HFFc6 (cell line): ENCODE results near the gene SF3B3. TPM values are rescaled to one million over a fixed set of nuclear protein-coding genes. Genes with fewer than 3 reads are reported as not detected.

ENCODE experiments used
- DNase-seq: peaks from one replicate; pipeline ENCODE4 v3.0.0-alpha.2; 2018
- H3K27ac Mint-ChIP-seq: 2 replicates; pipeline ENCODE4 v1.8.0; 2020; ENCODE audit warnings: mild to moderate bottlenecking, mixed read lengths
- H3K27me3 Mint-ChIP-seq: 2 replicates; pipeline ENCODE4 v1.8.0; 2021; ENCODE audit warnings: mild to moderate bottlenecking, moderate library complexity, mixed read lengths; ENCODE audit not compliant: insufficient read depth
- H3K36me3 Mint-ChIP-seq: 2 replicates; pipeline ENCODE4 v1.8.0; 2021; ENCODE audit warnings: low read depth, mixed read lengths
- H3K4me1 Mint-ChIP-seq: 2 replicates; pipeline ENCODE4 v1.8.0; 2020; ENCODE audit warnings: low read depth, mixed read lengths
- H3K4me3 Mint-ChIP-seq: 2 replicates; pipeline ENCODE4 v1.8.0; 2020; ENCODE audit warnings: mild to moderate bottlenecking, moderate library complexity, mixed read lengths
- H3K9me3 Mint-ChIP-seq: 2 replicates; pipeline ENCODE4 v1.8.0; 2020; ENCODE audit warnings: mild to moderate bottlenecking, mixed read lengths
- CTCF ChIP-seq: fragments of 200-600 bp; sonication (generic); IDR thresholded peaks from 2 replicates; pipeline ENCODE4 v1.5.0; 2021; ENCODE audit warnings: antibody characterized with exemption, mild to moderate bottlenecking
- total RNA-seq, 6 experiments: library from RNA; stranded (reverse); fragmentation: NEBNext Ultra II Directional; extraction: Animal tissue kit (Norgen Biotek cat#: 25700); gene quantifications; 2 replicates in 1 of 6; 3 replicates in 5 of 6; pipeline ENCODE4 v1.2.3, GENCODE V29; 2021

The SF3B3 gene
- total RNA-seq, 6 experiments from 2014 or later: 289 to 358 (median 312) TPM

GRCh38 chr16:70608521-70608920 is 84.9 kb downstream of the SF3B3 start:
- TF ChIP-seq CTCF: no peak
- Mint-ChIP-seq H3K4me3 (no peak overlapping the region), H3K4me1 (no peaks in the 10 kb centered on the region), H3K27me3 (peaks cover 6% of the 10 kb centered on the region), H3K36me3 (no peaks in the 10 kb centered on the region), H3K27ac (no peak overlapping the region), H3K9me3 (no peaks in the 10 kb centered on the region)
- no peak for DNase-seq

- Mint-ChIP-seq H3K27ac (no peak overlapping the region), H3K27me3 (peaks cover 5% of the 10 kb centered on the region), H3K4me3 (no peak overlapping the region), H3K9me3 (no peaks in the 10 kb centered on the region), H3K36me3 (no peaks in the 10 kb centered on the region), H3K4me1 (no peaks in the 10 kb centered on the region)
- DNase-seq: no peak
- TF ChIP-seq CTCF: no peak
These were observed 86.9 kb downstream of the SF3B3 start for GRCh38 chr16:70610273-70611223.

GRCh38 chr16:70611224-70611598 is 87.6 kb downstream of the SF3B3 start:
- Mint-ChIP-seq H3K27me3 (peaks cover 5% of the 10 kb centered on the region), H3K4me3 (no peak overlapping the region)
- no peak for TF ChIP-seq CTCF

GRCh38 chr16:70611785-70612303 is 88.2 kb downstream of the SF3B3 start:
- Mint-ChIP-seq H3K4me3 (no peak overlapping the region), H3K27ac (no peak overlapping the region), H3K9me3 (no peaks in the 10 kb centered on the region), H3K36me3 (no peaks in the 10 kb centered on the region), H3K4me1 (no peaks in the 10 kb centered on the region), H3K27me3 (peaks cover 7% of the 10 kb centered on the region)
- no peak for TF ChIP-seq CTCF
- no peak for DNase-seq

More at GRCh38 chr16:70611224-70611598, 87.6 kb downstream of the SF3B3 start:
- DNase-seq: no peak
- H3K9me3 Mint-ChIP-seq: no peaks in the 10 kb centered on the region
- H3K36me3 Mint-ChIP-seq: no peaks in the 10 kb centered on the region
- H3K4me1 Mint-ChIP-seq: no peaks in the 10 kb centered on the region
- H3K27ac Mint-ChIP-seq: no peak overlapping the region

- H3K27ac Mint-ChIP-seq: no peak overlapping the region
- no peak for DNase-seq
These were observed 89.3 kb downstream of the SF3B3 start for GRCh38 chr16:70612931-70613330.

More at GRCh38 chr16:70612931-70613330, 89.3 kb downstream of the SF3B3 start:
- Mint-ChIP-seq H3K27me3 (peaks cover 7% of the 10 kb centered on the region), H3K9me3 (no peaks in the 10 kb centered on the region), H3K4me3 (no peak overlapping the region), H3K36me3 (no peaks in the 10 kb centered on the region), H3K4me1 (no peaks in the 10 kb centered on the region)
- no peak for TF ChIP-seq CTCF
